Mucosa of rectum (tissue), 2 donors: ENCODE measurements around the gene SERPINB6.
"Not testable (repeated sequence)": the region's sequence is repeated elsewhere in the genome, so short reads cannot be mapped to it uniquely, and the experiment has no call there.

ENCODE experiments used
- H3K27ac ChIP-seq, 2 donors: one replicate each; pipeline ENCODE4 v1.7.0; 2013; ENCODE audit warnings: inconsistent platforms in 2 of 2, low read depth in 2 of 2, low read length in 2 of 2
- H3K27me3 ChIP-seq, 2 donors: one replicate each; pipeline ENCODE4 v1.7.0; 2013; ENCODE audit warnings: low read length in 2 of 2; ENCODE audit not compliant: control insufficient read depth in 2 of 2, insufficient read depth in 2 of 2
- H3K36me3 ChIP-seq, 2 donors: one replicate each; pipeline ENCODE4 v1.7.0; 2013; ENCODE audit warnings: low read length in 2 of 2; ENCODE audit not compliant: control insufficient read depth in 2 of 2, insufficient read depth in 2 of 2
- H3K4me1 ChIP-seq, 2 donors: one replicate each; pipeline ENCODE4 v1.7.0; 2013; ENCODE audit warnings: low read length in 2 of 2, mild to moderate bottlenecking in 1 of 2; ENCODE audit not compliant: control insufficient read depth in 2 of 2, insufficient read depth in 2 of 2
- H3K4me3 ChIP-seq, 2 donors: one replicate each; pipeline ENCODE4 v1.7.0; 2013; ENCODE audit warnings: low read length in 2 of 2
- H3K9ac ChIP-seq, 2 donors: one replicate each; pipeline ENCODE4 v1.7.0; 2013; ENCODE audit warnings: low read length in 2 of 2, low read depth in 1 of 2, mild to moderate bottlenecking in 1 of 2
- H3K9me3 ChIP-seq, 2 donors: one replicate each; pipeline ENCODE4 v1.7.0; 2013; ENCODE audit warnings: low read length in 2 of 2; ENCODE audit not compliant: control insufficient read depth in 2 of 2
- donor health status: healthy.
- donor health status: Normal muscosa, but diverticular disease.

The SERPINB6 gene

GRCh38 chr6:2901645-2902502 is 69.5 kb downstream of the SERPINB6 start:
- Histone ChIP-seq H3K9ac (peak overlapping the region; percentile 60 to 76), H3K4me3 (peak overlapping the region; percentile 77 to 78), H3K27ac (peak overlapping the region in 1 of 2 donors; percentile 76)

GRCh38 chr6:2900821-2901644 is 70.3 kb downstream of the SERPINB6 start:
- peak overlapping the region in 1 of 2 donors; percentile 57 for H3K4me3 ChIP-seq
- peaks cover 0 to 2% of the 10 kb centered on the region in 2 donors for H3K36me3 ChIP-seq
- H3K27me3 ChIP-seq = no peaks in the 10 kb centered on the region
- peaks cover 2 to 6% of the 10 kb centered on the region in 2 donors for H3K4me1 ChIP-seq
- H3K9ac ChIP-seq = peak overlapping the region; percentile 24 to 43
- peak overlapping the region in 1 of 2 donors; percentile 1 for H3K27ac ChIP-seq
- H3K9me3 ChIP-seq = no peaks in the 10 kb centered on the region

More at GRCh38 chr6:2901645-2902502, 69.5 kb downstream of the SERPINB6 start:
- not testable (repeated sequence) for H3K36me3 ChIP-seq, H3K4me1 ChIP-seq, H3K27me3 ChIP-seq, H3K9me3 ChIP-seq

GRCh38 chr6:2900221-2900807 is 71.1 kb downstream of the SERPINB6 start:
- Histone ChIP-seq H3K9me3 (no peaks in the 10 kb centered on the region), H3K4me1 (peaks cover 2 to 6% of the 10 kb centered on the region in 2 donors), H3K36me3 (peaks cover under 1 to 3% of the 10 kb centered on the region in 2 donors), H3K4me3 (no peak overlapping the region), H3K9ac (no peak overlapping the region), H3K27ac (no peak overlapping the region), H3K27me3 (no peaks in the 10 kb centered on the region)

- Histone ChIP-seq H3K27ac (no peak overlapping the region), H3K4me3 (no peak overlapping the region), H3K36me3 (peaks cover 4 to 8% of the 10 kb centered on the region in 2 donors), H3K9me3 (no peaks in the 10 kb centered on the region), H3K4me1 (peaks cover 2 to 6% of the 10 kb centered on the region in 2 donors), H3K27me3 (no peaks in the 10 kb centered on the region), H3K9ac (no peak overlapping the region)
Observed at GRCh38 chr6:2899596-2899995, 71.8 kb downstream of the SERPINB6 start.
